Kidney (tissue), 14 donors: ENCODE data around the gene CRB3. TPM values are rescaled to one million over a fixed set of nuclear protein-coding genes. Genes with fewer than 3 reads are reported as not detected.

Experiments
- DNase-seq, 5 donors: peaks; one replicate each; pipeline ENCODE4 v3.0.0-alpha.2; 2013 to 2020
- FAIRE-seq: peaks from 2 replicates; lab custom pipeline; 2012; peaks lifted over from hg19 to GRCh38; lab: Jason Lieb, UNC
- H3K27ac ChIP-seq, 2 donors: one replicate each; pipeline ENCODE4 v1.7.0; 2013; ENCODE audit warnings: low read depth in 2 of 2, low read length in 2 of 2, inconsistent platforms in 1 of 2
- H3K27me3 ChIP-seq: one replicate; pipeline ENCODE4 v1.7.1; 2013; ENCODE audit warnings: low read length, inconsistent platforms; ENCODE audit not compliant: control insufficient read depth, insufficient read depth
- H3K36me3 ChIP-seq, 3 donors: one replicate each; pipeline versions ENCODE4 v1.7.0 to v1.7.1; 2013; ENCODE audit warnings: low read length in 3 of 3, control low read depth in 1 of 3, inconsistent platforms in 1 of 3; ENCODE audit not compliant: insufficient read depth in 3 of 3, control insufficient read depth in 2 of 3
- H3K4me1 ChIP-seq, 3 donors: one replicate each; pipeline versions ENCODE4 v1.7.0 to v1.7.1; 2013; ENCODE audit warnings: low read length in 3 of 3, inconsistent platforms in 1 of 3, low read depth in 1 of 3; ENCODE audit not compliant: control insufficient read depth in 2 of 3, insufficient read depth in 2 of 3
- H3K4me3 ChIP-seq, 3 donors: one replicate each; pipeline versions ENCODE4 v1.7.0 to v1.8.1; 2013; ENCODE audit warnings: low read length in 3 of 3, control low read depth in 1 of 3, inconsistent platforms in 1 of 3
- H3K9ac ChIP-seq, 3 donors: one replicate each; pipeline versions ENCODE4 v1.7.0 to v1.7.1; 2013; ENCODE audit warnings: low read length in 3 of 3, control low read depth in 1 of 3, inconsistent platforms in 1 of 3
- H3K9me3 ChIP-seq, 3 donors: one replicate each; pipeline versions ENCODE4 v1.7.0 to v1.7.1; 2013; ENCODE audit warnings: low read length in 3 of 3, control low read depth in 1 of 3, inconsistent platforms in 1 of 3; ENCODE audit not compliant: control insufficient read depth in 2 of 3, insufficient read depth in 1 of 3
- intact Hi-C: fragments of 100-400 bp; cut with DNase I; formaldehyde crosslinking; loops from one replicate; pipeline ENCODE4 v1.11.1; 2022
- polyA plus RNA-seq: library from polyadenylated mRNA; stranded (reverse); fragments of 350-450 nt; fragmentation: Illumina TruSeq; extraction: RNeasy Lipid Tissue Mini Kit (QIAGEN cat#74804); gene quantifications from one replicate; pipeline ENCODE4 v1.2.3, GENCODE V29; 2014; ENCODE audit warnings: low read depth, low replicate concordance; ENCODE audit not compliant: insufficient read depth
- total RNA-seq: library from RNA; stranded (reverse); fragmentation: NEBNext Ultra II Directional; extraction: Animal tissue kit (Norgen Biotek cat#: 25700); gene quantifications from one replicate; pipeline ENCODE4 v1.2.1, GENCODE V29; 2021
- TF ChIP-seq, protein P1 (sequence below): IDR thresholded peaks from 3 replicates; pipeline ENCODE4 v1.5.1; 2012; ENCODE audit warnings: mild to moderate bottlenecking, moderate library complexity, borderline replicate concordance; ENCODE audit not compliant: insufficient read depth; ENCODE audit errors: extremely low read depth
- donor health status: control.
- donor health status: control.
- donor health status: control.
- donor health status: control.
- donor health status: control.
- donor health status: DM: yes; HTN: yes; CAD: no.
- donor health status: Normal renal cell carcinoma (clear cell type).

CRB3 gene
- total and polyA plus RNA-seq, 2 donors from 2014 or later, result 51.9 to 58.2 TPM

DNA sequence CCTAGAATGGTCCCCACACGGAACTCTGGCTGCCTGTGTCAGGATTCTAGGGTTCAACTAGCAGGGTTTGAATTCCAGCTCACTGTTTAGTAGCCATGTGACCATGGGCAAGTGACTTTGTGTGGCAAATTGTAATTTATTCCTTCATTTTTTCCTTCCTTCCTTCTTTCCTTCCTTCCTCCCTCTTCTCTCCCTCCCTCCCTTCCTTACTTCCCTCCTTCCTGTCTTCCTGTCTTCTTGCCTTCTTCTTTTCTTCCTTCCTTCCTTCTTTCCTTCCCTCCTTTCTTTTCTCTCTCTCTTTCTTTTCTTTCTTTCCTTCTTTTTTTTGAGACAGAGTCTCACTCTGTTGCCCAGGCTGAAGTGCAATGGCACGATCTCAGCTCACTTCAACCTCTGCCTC lies 26.1 kb downstream of the CRB3 start:
- H3K4me3 ChIP-seq, result no peak overlapping the region
- FAIRE-seq (no peak), DNase-seq (no peak)
- no peak overlapping the region for H3K27ac ChIP-seq
- H3K9me3 ChIP-seq, result peaks cover 0 to 6% (median 2%) of the 10 kb centered on the region in 3 donors
- H3K4me1 ChIP-seq, result no peaks in the 10 kb centered on the region
- H3K9ac ChIP-seq, result no peak overlapping the region
- intact Hi-C loops, result no loop called here
- TF ChIP-seq, protein P1, sequence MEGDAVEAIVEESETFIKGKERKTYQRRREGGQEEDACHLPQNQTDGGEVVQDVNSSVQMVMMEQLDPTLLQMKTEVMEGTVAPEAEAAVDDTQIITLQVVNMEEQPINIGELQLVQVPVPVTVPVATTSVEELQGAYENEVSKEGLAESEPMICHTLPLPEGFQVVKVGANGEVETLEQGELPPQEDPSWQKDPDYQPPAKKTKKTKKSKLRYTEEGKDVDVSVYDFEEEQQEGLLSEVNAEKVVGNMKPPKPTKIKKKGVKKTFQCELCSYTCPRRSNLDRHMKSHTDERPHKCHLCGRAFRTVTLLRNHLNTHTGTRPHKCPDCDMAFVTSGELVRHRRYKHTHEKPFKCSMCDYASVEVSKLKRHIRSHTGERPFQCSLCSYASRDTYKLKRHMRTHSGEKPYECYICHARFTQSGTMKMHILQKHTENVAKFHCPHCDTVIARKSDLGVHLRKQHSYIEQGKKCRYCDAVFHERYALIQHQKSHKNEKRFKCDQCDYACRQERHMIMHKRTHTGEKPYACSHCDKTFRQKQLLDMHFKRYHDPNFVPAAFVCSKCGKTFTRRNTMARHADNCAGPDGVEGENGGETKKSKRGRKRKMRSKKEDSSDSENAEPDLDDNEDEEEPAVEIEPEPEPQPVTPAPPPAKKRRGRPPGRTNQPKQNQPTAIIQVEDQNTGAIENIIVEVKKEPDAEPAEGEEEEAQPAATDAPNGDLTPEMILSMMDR, result no peak
- H3K36me3 ChIP-seq, result no peaks in the 10 kb centered on the region
- H3K27me3 ChIP-seq, result no peaks in the 10 kb centered on the region

DNA sequence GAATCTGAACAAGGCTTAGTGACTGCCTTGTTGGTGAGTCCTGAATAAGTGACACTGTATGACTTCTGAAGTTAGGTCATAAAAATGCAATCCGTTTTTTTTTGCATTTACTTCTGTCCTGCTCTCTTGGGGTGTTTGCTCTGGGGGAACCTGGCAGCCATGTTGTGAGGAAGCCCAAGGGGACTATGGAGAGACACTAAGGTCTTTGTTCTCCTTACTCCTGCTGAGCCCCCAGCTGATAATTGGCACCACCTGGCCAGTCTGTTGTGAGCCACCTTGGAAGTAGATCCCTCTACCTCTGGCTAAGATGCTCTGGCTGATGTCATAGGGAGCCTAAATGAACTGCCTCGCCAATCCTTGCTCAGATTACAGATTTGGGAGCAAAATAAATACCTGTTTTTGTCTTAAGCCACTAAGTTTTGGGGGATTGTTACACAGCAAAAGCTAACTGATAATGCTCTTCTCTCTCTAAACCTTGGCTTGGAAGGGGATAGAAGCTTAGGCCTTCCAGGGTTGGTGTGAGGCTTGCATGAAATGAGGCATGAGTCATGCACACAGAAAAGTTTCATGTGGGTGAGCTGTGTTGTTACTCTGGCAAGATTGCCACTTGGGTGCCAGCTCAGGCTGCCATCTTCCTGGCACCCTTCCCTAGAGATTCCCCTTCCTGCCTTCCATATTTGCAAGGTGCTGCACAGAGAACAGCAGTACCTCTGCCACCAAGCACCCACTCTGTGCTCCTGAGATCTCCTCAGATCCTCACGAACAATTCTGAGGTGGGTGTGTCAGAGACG lies 27.9 kb downstream of the CRB3 start:
- no peaks in the 10 kb centered on the region for H3K4me1 ChIP-seq
- H3K9ac ChIP-seq, result no peak overlapping the region
- H3K9me3 ChIP-seq, result peaks cover 0 to 6% (median 2%) of the 10 kb centered on the region in 3 donors
- no peaks in the 10 kb centered on the region for H3K36me3 ChIP-seq
- no peak overlapping the region for H3K27ac ChIP-seq
- DNase-seq (no peak), FAIRE-seq (no peak)
- H3K27me3 ChIP-seq, result no peaks in the 10 kb centered on the region
- TF ChIP-seq, protein P1, result no peak
- H3K4me3 ChIP-seq, result no peak overlapping the region
- intact Hi-C loops, result no loop called here

DNA sequence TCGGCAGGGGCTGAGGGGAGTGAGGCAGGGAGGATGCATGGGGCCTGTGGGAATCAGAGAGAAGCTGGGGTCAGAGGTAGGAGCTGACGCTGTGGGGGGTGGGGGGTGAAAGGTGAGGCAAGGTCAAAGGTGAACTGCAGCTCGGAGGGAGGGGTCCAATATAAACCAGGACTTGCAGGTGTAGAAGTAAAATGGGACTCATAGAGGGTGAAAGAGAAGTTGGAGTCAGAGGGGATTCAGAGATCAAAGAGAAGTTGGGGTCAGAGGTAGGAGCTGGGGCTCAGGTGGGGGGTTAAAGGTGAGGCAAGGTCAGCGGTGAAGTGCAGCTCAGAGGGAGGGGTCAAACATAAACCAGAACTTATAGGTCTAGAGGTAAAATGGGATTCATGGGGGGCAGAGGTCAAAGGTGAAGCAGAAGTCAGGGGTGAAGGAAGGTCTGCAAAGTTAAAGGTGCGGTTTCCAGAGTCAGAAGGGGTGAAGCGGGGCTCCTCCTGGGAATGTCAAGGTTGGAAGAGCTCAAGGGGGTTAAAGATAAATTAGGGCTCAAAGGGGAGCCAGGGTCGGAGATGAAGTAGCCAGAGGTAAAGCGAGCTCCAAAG lies 30.5 kb downstream of the CRB3 start:
- Histone ChIP-seq H3K27me3 (no peaks in the 10 kb centered on the region), H3K9me3 (peaks cover 0 to 6% (median 2%) of the 10 kb centered on the region in 3 donors), H3K4me3 (no peak overlapping the region), H3K4me1 (no peaks in the 10 kb centered on the region), H3K36me3 (no peaks in the 10 kb centered on the region), H3K9ac (no peak overlapping the region), H3K27ac (no peak overlapping the region)
- DNase-seq, result no peak
- intact Hi-C loops, result no loop called here
- TF ChIP-seq, protein P1, result no peak
- no peak for FAIRE-seq
